NCI-H82 (cell line): ENCODE measurements around the gene UBE2G2.
"Not testable (repeated sequence)": the region's sequence is repeated elsewhere in the genome, so short reads cannot be mapped to it uniquely, and the experiment has no call there.

Experiments used
- DNase-seq: peaks from one replicate; lab custom pipeline; 2025; lab: John Stamatoyannopoulos, UW

UBE2G2 gene

GRCh38 chr21:44836349-44836665 lies 34.7 kb upstream of the UBE2G2 start:
- no peak for DNase-seq

- DNase-seq: no peak
Measured at GRCh38 chr21:44835647-44835973, 34.0 kb upstream of the UBE2G2 start.

- no peak for DNase-seq
Measured at GRCh38 chr21:44834951-44835646, 33.5 kb upstream of the UBE2G2 start.

- DNase-seq: no peak
Measured at GRCh38 chr21:44834231-44834950, 32.8 kb upstream of the UBE2G2 start.

- no peak for DNase-seq
Measured at GRCh38 chr21:44833663-44834062, 32.0 kb upstream of the UBE2G2 start.

GRCh38 chr21:44832516-44833255 lies 31.1 kb upstream of the UBE2G2 start:
- DNase-seq: not testable (repeated sequence)

- DNase-seq: no peak
Measured at GRCh38 chr21:44831227-44831860, 29.7 kb upstream of the UBE2G2 start.

GRCh38 chr21:44829507-44830092 lies 28.0 kb upstream of the UBE2G2 start:
- DNase-seq: no peak

- DNase-seq: no peak
Measured at GRCh38 chr21:44828362-44829056, 26.9 kb upstream of the UBE2G2 start.

- DNase-seq: no peak
Measured at GRCh38 chr21:44823179-44823660, 21.6 kb upstream of the UBE2G2 start.

GRCh38 chr21:44822484-44823178 lies 21.0 kb upstream of the UBE2G2 start:
- no peak for DNase-seq

- no peak for DNase-seq
Measured at GRCh38 chr21:44820851-44821250, 19.2 kb upstream of the UBE2G2 start.

GRCh38 chr21:44819283-44820243 lies 17.9 kb upstream of the UBE2G2 start:
- no peak for DNase-seq

GRCh38 chr21:44818640-44819011 lies 17.0 kb upstream of the UBE2G2 start:
- no peak for DNase-seq

- peak; percentile 84 for DNase-seq
Measured at GRCh38 chr21:44817914-44818639, 16.5 kb upstream of the UBE2G2 start, which contains the start of gene SUMO3. TSS of gene SUMO3 (minus strand) at chr21:44818062. CDS start at chr21:44817968, 94 bp downstream.

- DNase-seq: peak; percentile 92
Measured at GRCh38 chr21:44817506-44817880, 15.9 kb upstream of the UBE2G2 start.

- DNase-seq: no peak
Measured at GRCh38 chr21:44816761-44817505, 15.3 kb upstream of the UBE2G2 start.
